Umbilical cord (tissue), 2 donors: Measurements from ENCODE around the gene PTPRU. TPM values are rescaled to one million over a fixed set of nuclear protein-coding genes. Genes with fewer than 3 reads are reported as not detected.
A peak's percentile ranks its signal among the peaks of the same experiment; 100 is the strongest.

Source experiments
- DNase-seq: peaks from one replicate; pipeline ENCODE4 v3.0.0-alpha.2; 2015; ENCODE audit warnings: low spot score
- total RNA-seq: library from RNA; depleted of rRNA; stranded (reverse); fragments of >200 nt; gene quantifications from one replicate; pipeline ENCODE4 v1.2.3, GENCODE V29; 2014; ENCODE audit warnings: low replicate concordance; ENCODE audit not compliant: insufficient read depth

Gene PTPRU
- total RNA-seq, 1 donor from 2014 or later, result 35.2 TPM

- no peak for DNase-seq
These were observed 79.6 kb downstream of the PTPRU start for GRCh38 chr1:29315876-29316275.

GRCh38 chr1:29317063-29317915, 81.0 kb downstream of the PTPRU start:
- no peak for DNase-seq

DNA sequence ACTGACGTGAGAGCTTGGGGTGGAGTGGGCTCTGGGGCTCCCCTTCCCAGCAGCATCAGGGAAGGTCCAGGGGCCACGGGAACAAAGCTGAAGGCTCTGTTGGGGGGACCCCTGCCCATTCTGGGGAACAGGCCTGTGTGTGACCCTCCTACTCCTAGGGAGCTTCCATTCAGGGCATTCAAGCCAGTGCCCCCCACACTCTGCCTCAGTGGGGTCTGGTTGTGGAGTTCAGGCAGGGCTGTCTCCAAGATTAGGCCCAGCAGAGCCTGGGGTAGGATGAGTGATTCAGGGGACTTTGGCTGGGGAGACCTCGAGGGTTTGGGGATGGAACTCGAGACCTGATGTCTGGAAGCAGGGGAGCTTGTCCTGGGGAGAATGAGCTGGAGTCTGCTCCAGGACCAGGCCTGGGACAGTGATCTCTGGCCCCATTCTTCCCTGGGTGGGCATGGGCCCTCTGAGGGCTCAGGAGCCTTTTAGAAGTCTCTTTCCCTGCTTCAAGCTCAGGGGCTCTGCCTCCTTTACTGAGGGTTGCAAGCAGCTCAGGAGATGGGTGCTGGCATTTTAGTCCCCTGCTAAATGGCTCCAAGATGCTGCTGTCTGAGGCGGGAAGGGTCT, 81.7 kb downstream of the PTPRU start:
- no peak for DNase-seq

- DNase-seq, result no peak
These were observed 82.4 kb downstream of the PTPRU start for GRCh38 chr1:29318724-29319123.

GRCh38 chr1:29319300-29320110, 83.2 kb downstream of the PTPRU start:
- DNase-seq, result no peak

DNA sequence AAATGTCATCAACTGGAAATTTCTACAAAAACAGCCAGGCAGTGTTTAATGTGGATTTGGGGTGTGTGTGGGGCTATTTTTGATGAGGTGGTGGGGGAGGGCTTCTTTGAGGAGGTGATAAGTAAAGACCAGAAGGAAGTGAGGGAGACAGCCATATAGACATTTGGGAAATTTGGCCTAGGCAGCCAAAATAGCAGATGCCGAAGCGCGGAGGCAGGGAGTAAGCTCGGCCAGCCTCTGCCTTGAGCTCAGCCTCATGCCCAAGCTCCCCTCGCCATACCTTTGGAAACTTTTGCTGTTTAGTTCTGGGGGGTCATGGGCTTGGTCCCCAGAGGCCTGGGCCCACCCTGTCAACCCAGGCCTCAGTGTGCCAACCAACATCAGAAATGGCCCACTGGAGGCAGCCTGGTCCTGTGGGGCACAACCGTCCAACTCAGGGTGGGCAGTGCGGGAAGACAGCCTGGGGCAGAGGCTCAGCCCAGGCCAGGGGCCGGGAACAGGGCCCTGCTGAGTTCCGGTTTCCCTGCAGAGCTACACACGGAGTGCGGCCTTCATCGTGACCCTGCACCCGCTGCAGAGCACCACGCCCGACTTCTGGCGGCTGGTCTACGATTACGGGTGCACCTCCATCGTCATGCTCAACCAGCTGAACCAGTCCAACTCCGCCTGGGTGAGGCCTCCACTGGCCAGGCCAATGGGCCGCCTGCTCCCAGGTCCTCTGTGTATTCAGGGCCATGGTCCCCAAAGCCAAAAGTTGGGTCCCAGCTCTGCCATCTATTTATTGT, 84.0 kb downstream of the PTPRU start:
- no peak for DNase-seq

DNA sequence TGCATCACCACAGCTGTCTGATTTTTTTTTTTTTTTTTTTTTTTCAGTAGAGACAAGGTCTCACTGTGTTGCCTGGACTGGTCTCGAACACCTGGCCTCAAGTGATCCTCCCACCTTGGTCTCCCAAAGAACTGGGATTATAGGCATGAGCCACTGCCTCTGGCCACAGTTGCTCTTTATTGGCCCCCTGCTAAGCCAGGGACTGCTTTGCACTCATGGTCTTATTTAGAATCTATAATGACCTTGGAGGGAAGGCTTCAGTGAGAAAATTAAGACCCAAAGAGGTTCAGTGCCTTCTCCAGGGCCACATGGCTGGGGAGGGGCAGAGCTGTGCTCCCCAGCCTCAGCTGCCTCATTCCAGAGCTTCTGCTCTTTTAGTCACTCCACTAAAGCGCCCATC, 84.9 kb downstream of the PTPRU start:
- no peak for DNase-seq

- DNase-seq, result no peak
These were observed 85.9 kb downstream of the PTPRU start for GRCh38 chr1:29322147-29322694.

- no peak for DNase-seq
These were observed 86.7 kb downstream of the PTPRU start for GRCh38 chr1:29322861-29323585.

DNA sequence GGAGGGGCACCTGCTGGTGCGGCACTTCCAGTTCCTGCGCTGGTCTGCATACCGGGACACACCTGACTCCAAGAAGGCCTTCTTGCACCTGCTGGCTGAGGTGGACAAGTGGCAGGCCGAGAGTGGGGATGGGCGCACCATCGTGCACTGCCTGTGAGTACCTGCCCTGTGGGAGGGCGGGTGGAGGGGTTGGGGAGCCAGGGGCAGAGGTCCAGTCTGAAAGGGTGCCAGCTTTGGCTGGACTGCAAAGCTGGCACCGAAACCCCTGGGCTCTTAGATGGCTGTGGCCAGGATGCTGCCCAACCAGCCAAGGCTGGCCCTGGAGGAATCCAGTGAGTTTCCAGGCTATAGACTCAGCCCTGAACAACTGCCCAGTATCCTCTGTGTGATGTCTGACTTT, 87.3 kb downstream of the PTPRU start:
- no peak for DNase-seq

DNA sequence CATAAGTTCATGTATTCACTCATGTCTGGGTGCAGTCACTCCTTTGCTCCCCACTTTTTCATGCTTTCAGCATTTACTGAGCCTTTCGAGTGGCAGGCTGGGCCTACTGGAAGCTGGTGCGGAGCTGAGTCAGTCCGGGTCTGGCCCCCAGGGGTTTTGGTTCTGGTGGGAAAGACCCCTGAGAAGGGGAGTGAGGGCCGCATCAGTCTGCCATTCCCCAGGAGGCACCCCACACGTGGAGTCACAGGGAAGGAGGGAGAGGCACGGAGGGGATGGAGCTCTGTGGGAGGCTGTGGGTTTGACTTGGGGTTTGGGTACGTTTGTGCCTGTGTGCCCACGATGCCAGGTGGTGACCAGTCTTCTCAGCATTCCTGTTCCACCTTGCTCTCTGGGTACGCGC, 87.9 kb downstream of the PTPRU start:
- no peak for DNase-seq

GRCh38 chr1:29324771-29325351, 88.5 kb downstream of the PTPRU start:
- DNase-seq, result peak; percentile 27

DNA sequence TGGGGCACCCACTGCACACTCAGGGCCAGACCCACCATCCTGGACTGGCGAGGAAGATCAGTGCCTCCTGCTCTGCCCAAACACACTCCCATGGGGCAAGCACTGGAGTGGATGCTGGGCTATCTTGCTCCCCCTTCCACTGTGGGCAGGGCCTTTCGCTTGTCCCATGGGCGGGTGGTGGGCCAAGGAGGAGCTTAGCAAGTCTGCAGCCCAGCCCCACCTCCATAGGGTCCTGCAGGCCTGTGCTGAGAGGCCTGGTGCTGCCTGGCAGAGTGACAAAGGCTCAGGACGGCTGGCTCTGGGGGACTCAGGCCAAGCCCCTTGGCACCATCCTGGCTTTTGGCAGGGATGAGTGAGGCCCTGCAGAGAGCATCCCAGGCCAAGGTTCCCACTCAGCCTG, 89.4 kb downstream of the PTPRU start:
- DNase-seq, result no peak

DNA sequence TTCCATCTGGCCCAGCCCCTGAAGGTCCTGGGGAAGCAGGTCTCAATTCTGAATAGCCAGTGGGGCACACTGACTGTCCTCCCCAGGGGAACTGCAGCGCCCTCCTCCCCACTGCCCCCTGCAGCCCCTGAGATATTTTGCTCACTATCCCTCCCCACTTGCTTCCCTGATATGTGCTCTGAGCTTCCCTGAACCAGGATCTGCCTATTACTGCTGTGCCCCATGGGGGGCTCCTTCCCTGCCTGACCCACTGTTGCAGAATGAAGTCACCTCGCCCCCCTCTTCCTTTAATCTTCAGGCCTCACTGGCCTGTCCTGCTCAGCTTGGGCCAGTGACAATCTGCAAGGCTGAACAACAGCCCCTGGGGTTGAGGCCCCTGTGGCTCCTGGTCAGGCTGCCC, 89.8 kb downstream of the PTPRU start:
- DNase-seq, result no peak

GRCh38 chr1:29327223-29327935, 91.1 kb downstream of the PTPRU start:
- no peak for DNase-seq

DNA sequence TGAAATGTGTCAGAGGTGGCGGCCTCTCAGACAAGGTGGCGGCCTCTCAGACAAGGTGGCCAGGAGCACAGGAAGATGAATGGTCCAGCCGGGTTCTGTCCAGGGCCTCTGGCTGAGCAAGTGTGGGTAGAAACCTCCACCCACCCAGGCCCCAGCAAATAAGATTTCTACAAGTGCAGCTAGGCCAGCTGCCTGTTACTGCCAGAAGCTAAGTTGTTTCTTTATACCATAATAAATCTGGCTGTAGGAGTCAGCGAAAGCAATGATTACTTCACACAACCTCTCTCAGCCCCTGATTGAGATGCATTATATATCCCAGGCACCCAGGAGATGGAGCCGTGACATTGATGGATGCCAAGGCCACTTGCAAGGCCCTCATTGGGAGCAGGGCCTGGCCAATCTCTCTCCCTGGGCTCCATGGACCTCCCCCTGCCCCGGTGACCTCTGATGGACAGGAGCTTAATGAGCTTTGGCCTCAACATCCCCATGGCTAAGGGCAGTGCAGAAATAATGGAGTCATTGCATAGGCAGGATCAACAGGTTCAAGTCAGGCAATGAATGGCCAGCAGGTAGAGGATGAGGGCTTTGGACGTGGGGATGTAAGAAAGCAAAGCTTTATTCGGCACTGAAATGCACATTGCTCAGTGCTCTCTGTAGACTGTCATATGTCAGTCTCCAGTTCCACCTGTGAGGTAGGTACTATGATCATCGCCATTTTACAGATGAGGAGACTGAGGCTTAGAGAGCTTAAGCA, 92.9 kb downstream of the PTPRU start:
- DNase-seq, result no peak

DNA sequence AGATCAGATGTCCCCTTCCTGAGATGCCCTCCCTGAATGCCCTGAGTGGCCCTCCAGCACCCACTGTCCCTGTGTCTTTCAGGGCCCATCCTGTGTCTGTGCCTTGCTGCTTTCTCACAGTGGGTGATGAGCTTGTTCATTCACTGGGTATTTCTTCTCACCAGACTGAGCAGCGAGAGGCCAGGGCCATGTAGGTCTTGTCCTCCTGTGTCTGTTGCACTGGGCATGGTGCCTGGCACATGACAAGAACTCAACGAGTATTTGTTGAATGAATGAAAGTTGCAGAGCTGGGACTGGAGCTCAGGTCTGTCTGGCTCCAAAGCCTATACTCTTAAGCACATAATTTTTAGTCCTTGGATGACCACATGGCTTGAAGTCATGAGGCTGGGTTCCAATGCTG, 93.8 kb downstream of the PTPRU start:
- no peak for DNase-seq

DNA sequence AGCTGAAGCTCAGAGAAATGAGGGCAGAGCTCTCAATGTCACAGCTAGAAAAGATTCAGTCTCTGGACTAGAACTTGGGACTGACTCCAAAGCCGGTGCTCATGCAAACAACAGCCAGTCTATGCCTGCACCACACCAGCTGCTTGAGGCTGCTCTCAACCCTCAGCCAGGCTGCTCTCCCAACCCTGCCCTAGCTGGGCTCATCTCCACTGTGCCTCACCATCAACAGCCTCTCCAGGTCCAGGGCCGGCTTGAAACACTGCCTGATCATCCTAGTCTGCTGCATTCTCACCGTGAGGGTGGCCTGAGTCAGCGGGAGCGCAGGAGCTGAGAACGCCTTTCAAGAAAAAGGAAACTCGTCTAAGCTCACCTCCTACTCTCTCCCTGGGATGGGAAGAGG, 94.5 kb downstream of the PTPRU start:
- DNase-seq, result no peak

DNA sequence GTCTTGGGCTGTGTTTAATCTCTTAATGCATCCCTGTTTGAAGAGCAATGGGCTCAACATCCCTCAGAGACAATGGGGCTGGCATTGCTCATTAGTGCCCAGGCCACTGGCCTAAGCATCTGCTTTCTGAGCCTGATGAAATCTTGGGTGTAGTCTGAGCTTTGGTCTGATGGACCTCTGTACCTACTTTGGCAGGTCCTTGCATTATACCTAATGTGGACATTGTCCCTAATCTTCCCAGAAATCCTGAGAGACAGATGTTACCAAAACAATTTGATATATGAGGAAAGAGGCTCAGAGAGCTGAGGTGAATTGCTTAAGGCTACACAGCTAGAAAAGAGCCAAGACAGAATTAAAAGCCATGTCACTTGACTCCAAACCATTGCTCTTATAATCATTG, 95.0 kb downstream of the PTPRU start:
- no peak for DNase-seq
